Fibroblast of lung (primary cell): Measurements from ENCODE around the gene CPNE4. TPM values are rescaled to one million over a fixed set of nuclear protein-coding genes. Genes with fewer than 3 reads are reported as not detected.
"Not testable (repeated sequence)": the region's sequence is repeated elsewhere in the genome, so short reads cannot be mapped to it uniquely, and the experiment has no call there.

Source experiments
- DNase-seq, 2 donors: peaks; one replicate each; pipeline versions ENCODE4 v3.0.0 to v3.0.0-alpha.2; 2010; ENCODE audit warnings: low read depth in 2 of 2
- H2AFZ ChIP-seq: 2 replicates; pipeline ENCODE4 v1.5.1; 2012; ENCODE audit warnings: low read length, control low read depth, inconsistent platforms
- H3K27ac ChIP-seq: 2 replicates; pipeline ENCODE4 v1.5.1; 2011; ENCODE audit warnings: low read length, control low read depth; ENCODE audit not compliant: insufficient read depth
- H3K27me3 ChIP-seq: 2 replicates; pipeline ENCODE4 v1.5.1; 2011; ENCODE audit warnings: mild to moderate bottlenecking, low read length; ENCODE audit not compliant: control insufficient read depth, insufficient read depth
- H3K36me3 ChIP-seq: 2 replicates; pipeline ENCODE4 v1.5.1; 2011; ENCODE audit warnings: low read length; ENCODE audit not compliant: control insufficient read depth, insufficient read depth
- H3K4me1 ChIP-seq: 2 replicates; pipeline ENCODE4 v1.5.1; 2011; ENCODE audit warnings: low read length; ENCODE audit not compliant: control insufficient read depth, insufficient read depth; ENCODE audit errors: extremely low read depth
- H3K4me2 ChIP-seq: 2 replicates; pipeline ENCODE4 v1.5.1; 2011; ENCODE audit warnings: low read length, control low read depth; ENCODE audit not compliant: insufficient read depth; ENCODE audit errors: extremely low read depth
- H3K4me3 ChIP-seq, 4 experiments: fragments of 200-600 bp in 1 of 4; sonication (generic) in 1 of 4; replicated peaks in 1 of 4; 2 replicates each; pipeline ENCODE4 v1.5.1; 2011 to 2016; ENCODE audit warnings: low read length in 4 of 4, low read depth in 3 of 4, mild to moderate bottlenecking in 3 of 4, control low read depth in 2 of 4, inconsistent platforms in 1 of 4, mixed read lengths in 1 of 4; ENCODE audit not compliant: insufficient read depth in 1 of 4; ENCODE audit errors: control extremely low read depth in 1 of 4
- H3K79me2 ChIP-seq: 2 replicates; pipeline ENCODE4 v1.5.1; 2012; ENCODE audit warnings: mild to moderate bottlenecking, low read length, inconsistent platforms; ENCODE audit not compliant: control insufficient read depth, insufficient read depth
- H3K9ac ChIP-seq: 2 replicates; pipeline ENCODE4 v1.5.1; 2011; ENCODE audit warnings: mild to moderate bottlenecking, low read length, control low read depth; ENCODE audit not compliant: insufficient read depth
- H3K9me3 ChIP-seq: 2 replicates; pipeline ENCODE4 v1.5.1; 2012; ENCODE audit warnings: low read depth, low read length; ENCODE audit not compliant: control insufficient read depth, insufficient read depth
- H4K20me1 ChIP-seq: 2 replicates; pipeline ENCODE4 v1.5.1; 2011; ENCODE audit warnings: low read length; ENCODE audit not compliant: control insufficient read depth, insufficient read depth; ENCODE audit errors: extremely low read depth
- EZH2 ChIP-seq: IDR thresholded peaks from 2 replicates; pipeline ENCODE4 v1.5.1; 2012; ENCODE audit warnings: low read length, control low read depth, mild to moderate bottlenecking; ENCODE audit errors: missing control alignments
- polyA plus RNA-seq, 2 donors: library from polyadenylated mRNA; depleted of rRNA in 1 of 2; stranded (reverse) in 1 of 2; unstranded in 1 of 2; fragments of >200 nt; gene quantifications; 2 replicates each; pipeline ENCODE4 v1.2.1, GENCODE V29; 2011 to 2012; ENCODE audit warnings: missing spikeins in 1 of 2
- total RNA-seq: library from RNA; depleted of rRNA; stranded (reverse); fragments of >200 nt; gene quantifications from 2 replicates; pipeline ENCODE4 v1.2.1, GENCODE V29; 2014
- TF ChIP-seq, protein P1 (sequence below), 2 donors: IDR thresholded peaks in 1 of 2; conservative IDR thresholded peaks in 1 of 2; 1 replicate in 1 of 2; 2 replicates in 1 of 2; pipeline ENCODE4 v1.5.1; 2011 to 2012; ENCODE audit warnings: low read length in 2 of 2, control low read depth in 1 of 2, inconsistent platforms in 1 of 2, low read depth in 1 of 2, mild to moderate bottlenecking in 1 of 2

CPNE4 gene
- total and polyA plus RNA-seq, 2 donors (not counting 1 experiment from before 2014, with no cell fraction given): 0.17 TPM; not detected in 1

DNA sequence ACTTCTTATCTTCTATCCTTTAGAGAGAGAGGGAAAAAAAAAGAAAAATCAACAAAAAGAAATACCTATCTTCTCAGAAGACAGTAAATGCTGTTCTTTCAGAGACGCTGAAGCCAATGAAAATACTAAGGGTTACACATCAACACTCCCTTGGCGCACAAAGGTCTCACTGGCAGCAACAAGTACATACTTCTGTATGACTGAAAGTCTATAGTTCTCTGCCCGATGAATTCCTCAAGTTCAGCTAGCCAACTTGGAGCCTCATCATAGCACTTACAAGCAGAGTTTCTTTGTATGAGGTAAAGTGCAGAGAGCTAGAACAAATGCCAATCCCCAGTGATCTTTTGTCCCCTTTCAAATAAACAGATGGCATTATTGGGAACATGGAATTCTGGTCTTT is 62.7 kb downstream of the CPNE4 start:
- TF ChIP-seq EZH2: no peak
- TF ChIP-seq, protein P1, sequence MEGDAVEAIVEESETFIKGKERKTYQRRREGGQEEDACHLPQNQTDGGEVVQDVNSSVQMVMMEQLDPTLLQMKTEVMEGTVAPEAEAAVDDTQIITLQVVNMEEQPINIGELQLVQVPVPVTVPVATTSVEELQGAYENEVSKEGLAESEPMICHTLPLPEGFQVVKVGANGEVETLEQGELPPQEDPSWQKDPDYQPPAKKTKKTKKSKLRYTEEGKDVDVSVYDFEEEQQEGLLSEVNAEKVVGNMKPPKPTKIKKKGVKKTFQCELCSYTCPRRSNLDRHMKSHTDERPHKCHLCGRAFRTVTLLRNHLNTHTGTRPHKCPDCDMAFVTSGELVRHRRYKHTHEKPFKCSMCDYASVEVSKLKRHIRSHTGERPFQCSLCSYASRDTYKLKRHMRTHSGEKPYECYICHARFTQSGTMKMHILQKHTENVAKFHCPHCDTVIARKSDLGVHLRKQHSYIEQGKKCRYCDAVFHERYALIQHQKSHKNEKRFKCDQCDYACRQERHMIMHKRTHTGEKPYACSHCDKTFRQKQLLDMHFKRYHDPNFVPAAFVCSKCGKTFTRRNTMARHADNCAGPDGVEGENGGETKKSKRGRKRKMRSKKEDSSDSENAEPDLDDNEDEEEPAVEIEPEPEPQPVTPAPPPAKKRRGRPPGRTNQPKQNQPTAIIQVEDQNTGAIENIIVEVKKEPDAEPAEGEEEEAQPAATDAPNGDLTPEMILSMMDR (conservative IDR thresholded peaks at IDR 0.05 in 1 of 2, IDR thresholded peaks at IDR 0.05 in 1 of 2; ENCODE audit: low read depth in 1 of 2, low read length in 2 of 2): no peak
- Histone ChIP-seq H3K36me3 (no peaks in the 10 kb centered on the region), H3K79me2 (no peaks in the 10 kb centered on the region), H3K4me1 (no peaks in the 10 kb centered on the region), H3K9ac (no peak overlapping the region), H3K4me2 (no peak overlapping the region), H2AFZ (no peak overlapping the region), H3K27me3 (no peaks in the 10 kb centered on the region), H3K4me3 (no peak overlapping the region), H4K20me1 (no peaks in the 10 kb centered on the region), H3K9me3 (no peaks in the 10 kb centered on the region), H3K27ac (no peak overlapping the region)
- peak in 1 of 2 donors; percentile 69 for DNase-seq

DNA sequence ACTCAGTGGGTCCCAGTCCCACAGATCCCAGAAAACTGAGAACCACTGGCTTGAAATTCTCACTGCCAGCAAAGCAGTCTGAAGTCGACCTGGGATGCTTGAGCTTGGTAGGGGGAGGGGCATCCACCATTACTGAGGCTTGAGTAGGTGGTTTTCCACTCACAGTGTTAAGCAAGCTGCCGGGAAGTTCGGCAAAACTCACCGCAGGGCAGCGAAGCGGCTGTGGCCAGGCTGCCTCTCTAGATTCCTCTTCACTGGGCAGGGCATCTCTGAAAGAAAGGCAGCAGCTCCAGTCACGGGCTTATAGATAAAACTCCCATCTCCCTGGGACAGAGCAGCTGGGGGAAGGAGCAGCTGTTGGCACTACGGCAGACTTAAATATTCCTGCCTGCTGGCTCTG is 71.4 kb downstream of the CPNE4 start:
- peak in 1 of 2 donors; percentile 9 for DNase-seq
- H3K79me2 ChIP-seq, H3K4me3 ChIP-seq, H3K4me1 ChIP-seq, H3K4me2 ChIP-seq, H3K36me3 ChIP-seq, H4K20me1 ChIP-seq, H3K9ac ChIP-seq, H2AFZ ChIP-seq, H3K27ac ChIP-seq, H3K9me3 ChIP-seq, H3K27me3 ChIP-seq: not testable (repeated sequence)

DNA sequence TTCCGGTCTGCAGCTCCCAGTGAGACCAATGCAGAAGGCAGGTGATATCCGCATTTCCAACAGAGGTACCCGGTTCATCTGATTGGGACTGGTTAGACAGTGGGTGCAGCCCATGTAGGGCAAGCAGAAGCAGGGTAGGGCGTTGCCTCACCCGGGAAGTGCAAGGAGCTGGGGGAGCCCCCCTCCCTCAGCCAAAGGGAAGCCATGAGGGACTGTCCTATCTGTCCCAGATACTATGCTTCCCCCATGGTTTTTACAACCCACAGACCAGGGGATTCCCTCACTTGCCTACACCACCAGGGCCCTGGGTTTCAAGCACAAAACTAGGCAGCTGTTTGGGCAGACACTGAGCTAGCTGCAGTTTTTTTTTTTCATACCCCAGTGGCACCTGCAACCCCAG is 71.8 kb downstream of the CPNE4 start:
- TF ChIP-seq EZH2: no peak
- TF ChIP-seq, protein P1 (conservative IDR thresholded peaks at IDR 0.05 in 1 of 2, IDR thresholded peaks at IDR 0.05 in 1 of 2; ENCODE audit: low read depth in 1 of 2, low read length in 2 of 2): no peak
- Histone ChIP-seq H3K9ac (no peak overlapping the region), H3K4me3 (no peak overlapping the region), H3K4me2 (no peak overlapping the region), H3K9me3 (no peaks in the 10 kb centered on the region), H3K27me3 (no peaks in the 10 kb centered on the region), H3K4me1 (no peaks in the 10 kb centered on the region), H2AFZ (no peak overlapping the region), H3K36me3 (no peaks in the 10 kb centered on the region), H4K20me1 (no peaks in the 10 kb centered on the region), H3K79me2 (no peaks in the 10 kb centered on the region), H3K27ac (no peak overlapping the region)
- no peak for DNase-seq
